ENCODE data around the gene ADSS1.

ADSS1 gene

DNA sequence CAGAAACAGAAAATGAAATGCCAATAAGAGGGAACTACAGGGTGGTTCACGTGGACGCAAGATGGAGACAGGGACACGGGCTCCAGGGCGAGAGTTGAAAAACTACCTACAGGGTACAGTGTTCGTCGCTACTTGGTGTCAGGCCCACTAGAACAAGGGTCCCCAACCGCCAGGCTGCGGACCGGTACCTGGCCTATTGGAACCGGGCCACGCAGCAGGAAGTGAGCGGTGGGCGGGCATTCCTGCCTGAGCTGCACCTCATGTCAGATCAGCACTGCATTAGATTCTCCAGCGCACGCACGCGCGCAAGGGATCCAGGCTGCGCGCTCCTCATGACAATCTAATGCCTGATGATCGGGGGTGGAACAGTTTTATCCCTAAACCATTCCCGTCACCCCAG is 19.8 kb upstream of the ADSS1 start:
- in situ Hi-C loops (cut with MboI; ENCODE audit: low pct_unique_long_range_greater_than_20kb, low sequenced_read_pairs, unreplicated experiment): no loop called here
- TF ChIP-seq, protein P1, sequence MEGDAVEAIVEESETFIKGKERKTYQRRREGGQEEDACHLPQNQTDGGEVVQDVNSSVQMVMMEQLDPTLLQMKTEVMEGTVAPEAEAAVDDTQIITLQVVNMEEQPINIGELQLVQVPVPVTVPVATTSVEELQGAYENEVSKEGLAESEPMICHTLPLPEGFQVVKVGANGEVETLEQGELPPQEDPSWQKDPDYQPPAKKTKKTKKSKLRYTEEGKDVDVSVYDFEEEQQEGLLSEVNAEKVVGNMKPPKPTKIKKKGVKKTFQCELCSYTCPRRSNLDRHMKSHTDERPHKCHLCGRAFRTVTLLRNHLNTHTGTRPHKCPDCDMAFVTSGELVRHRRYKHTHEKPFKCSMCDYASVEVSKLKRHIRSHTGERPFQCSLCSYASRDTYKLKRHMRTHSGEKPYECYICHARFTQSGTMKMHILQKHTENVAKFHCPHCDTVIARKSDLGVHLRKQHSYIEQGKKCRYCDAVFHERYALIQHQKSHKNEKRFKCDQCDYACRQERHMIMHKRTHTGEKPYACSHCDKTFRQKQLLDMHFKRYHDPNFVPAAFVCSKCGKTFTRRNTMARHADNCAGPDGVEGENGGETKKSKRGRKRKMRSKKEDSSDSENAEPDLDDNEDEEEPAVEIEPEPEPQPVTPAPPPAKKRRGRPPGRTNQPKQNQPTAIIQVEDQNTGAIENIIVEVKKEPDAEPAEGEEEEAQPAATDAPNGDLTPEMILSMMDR (IDR thresholded peaks at IDR 0.05; ENCODE audit: extremely low read depth, insufficient read depth, missing control alignments): no peak
- no peak for DNase-seq (ENCODE audit: low spot score)

DNA sequence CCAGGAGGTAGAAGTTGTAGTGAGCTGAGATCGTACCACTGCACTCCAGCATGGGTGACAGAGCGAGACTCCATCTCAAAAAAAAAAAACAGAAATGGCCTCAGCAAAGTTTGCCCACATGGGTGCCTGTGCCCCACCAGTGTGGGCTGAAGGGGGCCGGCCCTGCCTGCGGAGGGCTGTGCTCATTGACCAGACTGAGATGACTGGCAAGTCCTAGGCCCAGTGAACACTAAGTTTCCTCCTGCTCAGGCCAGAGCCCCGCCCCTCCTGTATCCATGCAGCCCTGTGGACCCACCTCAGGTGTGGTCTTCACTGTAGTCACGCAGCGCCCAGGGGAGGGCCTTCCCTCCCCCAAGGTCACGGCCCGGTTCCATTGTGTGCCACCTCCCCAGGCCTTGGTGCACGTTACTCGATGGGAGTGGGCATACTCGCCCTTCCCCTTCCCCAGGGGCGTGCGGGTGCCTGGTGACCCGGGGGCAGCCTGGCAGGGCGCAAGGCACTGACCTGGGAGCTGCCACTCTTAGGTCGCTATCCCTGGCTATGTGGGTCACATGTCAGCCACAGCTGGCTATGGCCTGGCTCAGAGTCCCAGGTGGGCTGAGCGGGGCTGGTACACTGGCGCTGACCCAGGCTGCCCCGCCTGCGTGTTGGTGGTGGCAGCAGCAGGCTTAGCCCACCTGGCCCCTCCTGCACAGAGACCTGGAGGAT is 18.5 kb upstream of the ADSS1 start:
- TF ChIP-seq, protein P1 (IDR thresholded peaks at IDR 0.05; ENCODE audit: extremely low read depth, insufficient read depth, missing control alignments): no peak
- DNase-seq (ENCODE audit: low spot score): no peak
- in situ Hi-C loops (cut with MboI; ENCODE audit: low pct_unique_long_range_greater_than_20kb, low sequenced_read_pairs, unreplicated experiment): no loop called here

DNA sequence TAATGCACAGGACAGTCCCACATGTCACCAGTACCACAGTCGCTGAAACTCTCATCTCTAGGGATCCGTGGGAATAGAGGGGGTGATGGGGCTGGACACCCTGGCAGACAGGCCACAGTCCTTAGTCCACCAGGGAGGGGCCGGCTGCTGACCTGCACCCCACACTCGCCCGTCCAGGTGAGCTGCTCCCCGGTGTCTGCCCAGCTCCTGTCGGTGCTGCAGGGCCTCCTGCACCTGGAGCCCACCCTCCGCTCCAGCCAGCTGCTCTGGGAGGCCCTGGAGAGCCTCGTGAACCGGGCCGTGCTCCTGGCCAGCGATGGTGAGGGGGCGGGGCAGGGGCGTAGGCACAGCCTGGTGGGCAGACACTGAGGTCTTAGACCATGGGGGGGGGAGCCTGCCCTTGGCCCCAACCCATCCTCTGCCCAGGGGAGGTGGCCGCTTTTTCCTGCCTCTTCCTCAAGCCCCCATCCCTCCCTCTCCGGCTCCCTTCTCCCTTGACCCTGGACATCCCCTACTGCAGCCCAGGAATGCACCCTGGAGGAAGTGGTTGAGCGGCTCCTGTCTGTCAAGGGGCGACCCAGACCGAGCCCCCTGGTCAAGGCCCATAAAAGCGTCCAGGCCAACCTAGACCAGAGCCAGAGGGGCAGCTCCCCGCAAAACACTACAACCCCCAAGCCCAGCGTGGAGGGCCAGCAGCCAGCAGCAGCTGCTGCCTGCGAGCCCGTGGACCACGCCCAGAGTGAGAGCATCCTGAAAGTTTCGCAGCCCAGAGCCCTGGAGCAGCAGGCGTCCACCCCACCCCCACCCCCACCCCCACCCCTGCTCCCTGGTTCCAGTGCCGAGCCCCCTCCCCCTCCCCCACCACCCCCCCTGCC is 17.1 kb upstream of the ADSS1 start:
- TF ChIP-seq, protein P1 (IDR thresholded peaks at IDR 0.05; ENCODE audit: extremely low read depth, insufficient read depth, missing control alignments): no peak
- in situ Hi-C loops (cut with MboI; ENCODE audit: low pct_unique_long_range_greater_than_20kb, low sequenced_read_pairs, unreplicated experiment): no loop called here

DNA sequence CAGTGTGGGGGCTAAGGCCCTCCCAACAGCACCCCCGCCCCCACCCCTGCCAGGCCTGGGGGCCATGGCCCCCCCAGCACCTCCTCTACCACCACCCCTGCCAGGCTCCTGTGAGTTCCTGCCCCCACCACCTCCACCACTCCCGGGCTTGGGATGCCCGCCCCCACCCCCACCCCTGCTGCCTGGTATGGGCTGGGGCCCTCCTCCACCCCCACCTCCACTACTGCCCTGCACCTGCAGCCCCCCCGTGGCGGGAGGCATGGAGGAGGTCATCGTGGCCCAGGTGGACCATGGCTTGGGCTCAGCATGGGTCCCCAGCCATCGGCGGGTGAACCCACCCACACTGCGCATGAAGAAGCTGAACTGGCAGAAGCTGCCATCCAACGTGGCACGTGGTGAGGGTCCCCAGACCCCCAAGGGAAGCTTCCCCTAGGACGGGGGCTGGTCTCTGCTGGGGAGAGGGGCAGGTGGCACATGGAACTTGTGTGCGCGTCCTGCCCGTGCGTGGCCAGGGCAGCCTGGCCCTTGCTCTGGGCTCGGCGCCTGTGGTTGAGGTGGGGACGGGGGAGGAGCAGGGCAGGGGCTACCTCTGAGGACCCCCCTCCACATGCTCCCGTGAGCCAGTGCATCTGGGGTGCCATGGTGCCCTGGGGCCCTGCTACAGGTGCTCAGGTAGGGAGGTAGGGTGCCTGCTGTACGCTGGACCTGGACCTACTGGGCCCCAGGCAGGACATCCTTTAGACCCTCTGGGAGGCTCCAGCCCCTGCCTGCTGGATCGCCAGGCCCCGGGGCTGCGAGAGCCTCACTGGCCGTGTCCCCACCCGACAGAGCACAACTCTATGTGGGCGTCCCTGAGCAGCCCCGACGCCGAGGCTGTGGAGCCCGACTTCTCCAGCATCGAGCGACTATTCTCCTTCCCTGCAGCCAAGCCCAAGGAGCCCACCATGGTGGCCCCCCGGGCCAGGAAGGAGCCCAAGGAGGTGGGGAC is 16.1 kb upstream of the ADSS1 start:
- in situ Hi-C loops (cut with MboI; ENCODE audit: low pct_unique_long_range_greater_than_20kb, low sequenced_read_pairs, unreplicated experiment): no loop called here
- DNase-seq (ENCODE audit: low spot score): no peak
- TF ChIP-seq, protein P1 (IDR thresholded peaks at IDR 0.05; ENCODE audit: extremely low read depth, insufficient read depth, missing control alignments): no peak

More for the DNA sequence above, 17.1 kb upstream of the ADSS1 start:
- no peak for DNase-seq (ENCODE audit: low spot score)

DNA sequence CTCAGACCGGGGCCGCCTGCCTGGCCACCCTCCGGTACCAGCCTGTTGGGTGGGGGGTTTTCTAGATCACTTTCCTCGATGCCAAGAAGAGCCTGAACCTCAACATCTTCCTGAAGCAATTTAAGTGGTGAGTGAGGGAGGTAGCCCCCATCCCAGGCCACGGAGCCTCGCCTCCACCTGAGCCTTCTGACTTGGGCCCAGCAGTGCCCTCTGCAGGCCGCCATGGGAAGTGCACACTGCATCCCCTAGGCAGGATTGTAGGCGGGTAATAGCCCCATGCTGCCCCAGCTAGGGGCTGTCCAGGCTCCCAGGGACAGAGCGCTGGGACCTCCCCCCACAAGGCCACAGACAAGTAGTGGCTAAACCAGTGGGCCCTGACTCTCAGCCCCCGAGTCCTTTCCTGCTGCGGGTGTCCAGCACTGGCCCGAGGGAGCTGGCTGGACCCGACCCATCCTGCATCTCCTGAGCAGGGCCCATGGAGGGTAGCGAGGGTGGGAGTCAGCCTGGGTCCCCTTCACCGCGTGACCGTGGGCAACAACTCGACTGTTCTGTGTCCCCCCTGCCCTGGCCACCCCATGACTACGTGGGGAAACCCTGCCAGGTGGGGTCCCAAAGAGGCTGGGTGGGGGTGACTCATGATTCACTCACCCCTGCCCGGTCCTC is 15.3 kb upstream of the ADSS1 start:
- DNase-seq (ENCODE audit: low spot score): peak; percentile 97
- in situ Hi-C loops (cut with MboI; ENCODE audit: low pct_unique_long_range_greater_than_20kb, low sequenced_read_pairs, unreplicated experiment): no loop called here
- TF ChIP-seq, protein P1 (IDR thresholded peaks at IDR 0.05; ENCODE audit: extremely low read depth, insufficient read depth, missing control alignments): peak; percentile 99

All from GM13977 (cell line).